GDM1 (cell line): ENCODE results near the gene MRPS7.
"Not testable (repeated sequence)": the region's sequence is repeated elsewhere in the genome, so short reads cannot be mapped to it uniquely, and the experiment has no call there.

Source experiments
- DNase-seq: peaks from one replicate; lab custom pipeline; 2025; lab: John Stamatoyannopoulos, UW

Gene MRPS7

GRCh38 chr17:75271233-75271954, 9.7 kb downstream of the MRPS7 start:
- peak; percentile 73 for DNase-seq

GRCh38 chr17:75271955-75272847, 10.5 kb downstream of the MRPS7 start:
- no peak for DNase-seq

GRCh38 chr17:75272848-75273184, 11.1 kb downstream of the MRPS7 start:
- DNase-seq = no peak

GRCh38 chr17:75273977-75274708, 12.5 kb downstream of the MRPS7 start:
- no peak for DNase-seq

- no peak for DNase-seq
These were observed 16.0 kb downstream of the MRPS7 start for GRCh38 chr17:75277664-75278071.

- DNase-seq = not testable (repeated sequence)
These were observed 18.5 kb downstream of the MRPS7 start for GRCh38 chr17:75280189-75280588.

- no peak for DNase-seq
These were observed 23.4 kb downstream of the MRPS7 start for GRCh38 chr17:75285123-75285522.

- DNase-seq = no peak
These were observed 25.5 kb downstream of the MRPS7 start for GRCh38 chr17:75287221-75287620.

- DNase-seq = no peak
These were observed 26.7 kb downstream of the MRPS7 start for GRCh38 chr17:75288359-75288758.

GRCh38 chr17:75288770-75289114, 27.1 kb downstream of the MRPS7 start:
- no peak for DNase-seq

- DNase-seq = peak; percentile 98
These were observed 27.6 kb downstream of the MRPS7 start, which contains the start of gene SLC25A19 for GRCh38 chr17:75289115-75289831. SLC25A19 (minus strand) TSS chr17:75289433; CDS start chr17:75286764, 2,669 bp downstream.

GRCh38 chr17:75289832-75290337, 28.2 kb downstream of the MRPS7 start:
- peak; percentile 46 for DNase-seq

GRCh38 chr17:75292810-75293448, 31.2 kb downstream of the MRPS7 start:
- not testable (repeated sequence) for DNase-seq

GRCh38 chr17:75295201-75296158, 33.8 kb downstream of the MRPS7 start:
- DNase-seq = no peak

- no peak for DNase-seq
These were observed 38.6 kb downstream of the MRPS7 start for GRCh38 chr17:75300280-75300679.

- no peak for DNase-seq
These were observed 39.4 kb downstream of the MRPS7 start for GRCh38 chr17:75301049-75301448.

GRCh38 chr17:75301502-75302206, 40.0 kb downstream of the MRPS7 start:
- DNase-seq = no peak

GRCh38 chr17:75307957-75308731, 46.5 kb downstream of the MRPS7 start:
- no peak for DNase-seq
